CD14-positive monocyte (primary cell): Measurements from ENCODE around the gene ARHGAP32. TPM values are rescaled to one million over a fixed set of nuclear protein-coding genes. Genes with fewer than 3 reads are reported as not detected.

Experiments
- DNase-seq, 3 donors: peaks; one replicate each; pipeline ENCODE4 v3.0.0-alpha.2; 2011 to 2022
- H2AFZ ChIP-seq: 2 replicates; pipeline ENCODE4 v1.6.0; 2012; ENCODE audit warnings: mild to moderate bottlenecking, low read depth, low read length, inconsistent platforms; ENCODE audit not compliant: insufficient read depth, poor library complexity, severe bottlenecking
- H3K27ac ChIP-seq, 2 donors: 1 replicate in 1 of 2; 2 replicates in 1 of 2; pipeline ENCODE4 v1.5.1; 2012 to 2013; ENCODE audit warnings: low read length in 2 of 2, control low read depth in 1 of 2, inconsistent platforms in 1 of 2, low read depth in 1 of 2, mild to moderate bottlenecking in 1 of 2
- H3K27me3 ChIP-seq, 2 donors: one replicate each; pipeline versions ENCODE4 v1.6.0 to v1.6.1; 2011 to 2013; ENCODE audit warnings: low read length in 2 of 2; ENCODE audit not compliant: control insufficient read depth in 2 of 2, insufficient read depth in 2 of 2
- H3K36me3 ChIP-seq, 2 donors: replicated peaks in 1 of 2; 1 replicate in 1 of 2; 2 replicates in 1 of 2; pipeline versions ENCODE4 v1.5.1 to v1.6.1; 2012 to 2013; ENCODE audit warnings: low read length in 2 of 2, control low read depth in 1 of 2, inconsistent platforms in 1 of 2, mild to moderate bottlenecking in 1 of 2; ENCODE audit not compliant: insufficient read depth in 2 of 2, control insufficient read depth in 1 of 2
- H3K4me1 ChIP-seq, 2 donors: 1 replicate in 1 of 2; 2 replicates in 1 of 2; pipeline versions ENCODE4 v1.5.1 to v1.6.1; 2012 to 2013; ENCODE audit warnings: low read length in 2 of 2, control low read depth in 1 of 2, inconsistent platforms in 1 of 2, mild to moderate bottlenecking in 1 of 2, moderate library complexity in 1 of 2; ENCODE audit not compliant: insufficient read depth in 2 of 2, control insufficient read depth in 1 of 2
- H3K4me2 ChIP-seq: replicated peaks from 2 replicates; pipeline ENCODE3; 2012; ENCODE audit warnings: low read length, moderate library complexity, mild to moderate bottlenecking; ENCODE audit not compliant: poor library complexity, severe bottlenecking; ENCODE audit errors: extremely low read depth
- H3K4me3 ChIP-seq, 3 experiments: fragments of 200-600 bp in 1 of 3; sonication (generic) in 1 of 3; replicated peaks in 1 of 3; 1 replicate in 2 of 3; 2 replicates in 1 of 3; pipeline ENCODE4 v1.5.1; 2011 to 2013; ENCODE audit warnings: low read length in 3 of 3, mild to moderate bottlenecking in 3 of 3, control low read depth in 2 of 3, low read depth in 2 of 3, inconsistent platforms in 1 of 3, moderate library complexity in 1 of 3
- H3K79me2 ChIP-seq: 2 replicates; pipeline ENCODE4 v1.6.0; 2012; ENCODE audit warnings: mild to moderate bottlenecking, control low read depth, inconsistent platforms, low read length, moderate library complexity; ENCODE audit not compliant: insufficient read depth
- H3K9ac ChIP-seq: 2 replicates; pipeline ENCODE4 v1.6.0; 2017; ENCODE audit warnings: low read length, mild to moderate bottlenecking; ENCODE audit not compliant: insufficient read depth, poor library complexity, severe bottlenecking
- H3K9me3 ChIP-seq, 2 donors: replicated peaks in 1 of 2; 1 replicate in 1 of 2; 2 replicates in 1 of 2; pipeline versions ENCODE4 v1.5.1 to v1.6.1; 2012 to 2013; ENCODE audit warnings: low read length in 2 of 2, control low read depth in 1 of 2; ENCODE audit not compliant: control insufficient read depth in 1 of 2, insufficient read depth in 1 of 2
- H4K20me1 ChIP-seq: 2 replicates; pipeline ENCODE4 v1.6.0; 2012; ENCODE audit warnings: mild to moderate bottlenecking, low read length, control low read depth, moderate library complexity; ENCODE audit not compliant: insufficient read depth
- H3K27ac Mint-ChIP-seq, 7 donors: one replicate each; pipeline ENCODE4 v1.8.0; 2020; ENCODE audit warnings: mild to moderate bottlenecking in 7 of 7, mixed read lengths in 7 of 7, moderate library complexity in 6 of 7, inconsistent platforms in 2 of 7
- H3K27me3 Mint-ChIP-seq, 3 donors: one replicate each; pipeline ENCODE4 v1.8.0; 2021 to 2022; ENCODE audit warnings: low read depth in 3 of 3, mild to moderate bottlenecking in 3 of 3, mixed read lengths in 3 of 3, moderate library complexity in 3 of 3, inconsistent platforms in 1 of 3
- H3K36me3 Mint-ChIP-seq, 2 donors: one replicate each; pipeline ENCODE4 v1.8.0; 2020; ENCODE audit warnings: mixed read lengths in 2 of 2, inconsistent platforms in 1 of 2, mild to moderate bottlenecking in 1 of 2
- H3K4me1 Mint-ChIP-seq: one replicate; pipeline ENCODE4 v1.8.0; 2020; ENCODE audit warnings: mild to moderate bottlenecking, mixed read lengths
- H3K4me3 Mint-ChIP-seq, 2 donors: one replicate each; pipeline ENCODE4 v1.8.0; 2020; ENCODE audit warnings: mild to moderate bottlenecking in 2 of 2, mixed read lengths in 2 of 2, moderate library complexity in 1 of 2
- H3K9me3 Mint-ChIP-seq, 7 donors: one replicate each; pipeline ENCODE4 v1.8.0; 2020 to 2022; ENCODE audit warnings: mixed read lengths in 7 of 7, mild to moderate bottlenecking in 6 of 7, moderate library complexity in 6 of 7, inconsistent platforms in 2 of 7
- WGBS: methylation state at CpG from one replicate; pipeline ENCODE4 v1.1.5; 2013; ENCODE audit warnings: missing lambda C conversion rate; ENCODE audit not compliant: insufficient coverage; 5-methylcytosine and 5-hydroxymethylcytosine counted together
- intact Hi-C, 2 donors: fragments of 100-400 bp; cut with micrococcal nuclease; formaldehyde crosslinking; loops; one replicate each; pipeline versions ENCODE4 v1.15.0 to v1.15.1; 2023
- polyA plus RNA-seq, 3 donors: library from polyadenylated mRNA; depleted of rRNA in 1 of 3; unstranded in 2 of 3; stranded (reverse) in 1 of 3; fragments of 300-500 nt in 2 of 3; fragments of >200 nt in 1 of 3; fragmentation: Illumina TruSeq in 2 of 3; gene quantifications; 1 replicate in 2 of 3; 2 replicates in 1 of 3; pipeline ENCODE4 v1.2.3, GENCODE V29; 2012 to 2021
- TF ChIP-seq, protein P1 (sequence below): fragments of 200-600 bp; IDR thresholded peaks from one replicate; pipeline ENCODE4 v1.8.0; 2022; ENCODE audit warnings: antibody characterized with exemption, mild to moderate bottlenecking

The ARHGAP32 gene
- polyA plus RNA-seq, 3 donors = 0.13 to 3.4 (median 0.72) TPM

DNA sequence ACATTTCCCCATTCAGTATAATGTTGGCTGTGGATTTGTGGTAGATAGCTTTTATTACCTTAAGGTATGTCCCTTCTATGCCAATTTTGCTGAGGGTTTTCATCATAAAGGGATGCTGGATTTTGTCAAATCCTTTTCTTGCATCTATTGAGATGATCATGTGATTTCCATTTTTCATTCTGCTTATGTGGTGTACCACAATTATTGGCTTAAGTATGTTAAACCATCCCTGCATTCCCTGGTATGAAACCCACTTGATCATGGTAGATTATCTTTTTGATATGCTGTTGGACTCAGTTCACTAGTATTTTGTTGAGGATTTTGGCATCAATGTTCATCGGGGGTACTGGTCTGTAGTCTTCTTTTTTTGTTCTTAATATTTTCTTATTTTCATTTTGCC, 44.7 kb upstream of the ARHGAP32 start:
- whole genome bisulfite sequencing = no CpG with 5 or more reads among the region's 1 CpG
- H2AFZ ChIP-seq = no peak overlapping the region
- intact Hi-C loops = no loop called here
- H3K9me3 Mint-ChIP-seq = peaks cover 0 to 4% (median 2%) of the 10 kb centered on the region in 7 donors
- H3K27ac Mint-ChIP-seq = no peak overlapping the region
- H3K27ac ChIP-seq = no peak overlapping the region
- no peak overlapping the region for H3K4me2 ChIP-seq
- no peaks in the 10 kb centered on the region for H3K4me1 Mint-ChIP-seq
- no peak overlapping the region for H3K4me3 Mint-ChIP-seq
- no peaks in the 10 kb centered on the region for H3K4me1 ChIP-seq
- H4K20me1 ChIP-seq = no peaks in the 10 kb centered on the region
- DNase-seq = no peak
- peaks cover 0 to 2% (median 0%) of the 10 kb centered on the region in 3 donors for H3K27me3 Mint-ChIP-seq
- H3K36me3 Mint-ChIP-seq = peaks cover 4 to 12% of the 10 kb centered on the region in 2 donors
- no peaks in the 10 kb centered on the region for H3K36me3 ChIP-seq
- H3K9ac ChIP-seq = no peak overlapping the region
- no peaks in the 10 kb centered on the region for H3K79me2 ChIP-seq
- TF ChIP-seq, protein P1, sequence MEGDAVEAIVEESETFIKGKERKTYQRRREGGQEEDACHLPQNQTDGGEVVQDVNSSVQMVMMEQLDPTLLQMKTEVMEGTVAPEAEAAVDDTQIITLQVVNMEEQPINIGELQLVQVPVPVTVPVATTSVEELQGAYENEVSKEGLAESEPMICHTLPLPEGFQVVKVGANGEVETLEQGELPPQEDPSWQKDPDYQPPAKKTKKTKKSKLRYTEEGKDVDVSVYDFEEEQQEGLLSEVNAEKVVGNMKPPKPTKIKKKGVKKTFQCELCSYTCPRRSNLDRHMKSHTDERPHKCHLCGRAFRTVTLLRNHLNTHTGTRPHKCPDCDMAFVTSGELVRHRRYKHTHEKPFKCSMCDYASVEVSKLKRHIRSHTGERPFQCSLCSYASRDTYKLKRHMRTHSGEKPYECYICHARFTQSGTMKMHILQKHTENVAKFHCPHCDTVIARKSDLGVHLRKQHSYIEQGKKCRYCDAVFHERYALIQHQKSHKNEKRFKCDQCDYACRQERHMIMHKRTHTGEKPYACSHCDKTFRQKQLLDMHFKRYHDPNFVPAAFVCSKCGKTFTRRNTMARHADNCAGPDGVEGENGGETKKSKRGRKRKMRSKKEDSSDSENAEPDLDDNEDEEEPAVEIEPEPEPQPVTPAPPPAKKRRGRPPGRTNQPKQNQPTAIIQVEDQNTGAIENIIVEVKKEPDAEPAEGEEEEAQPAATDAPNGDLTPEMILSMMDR = no peak
- H3K27me3 ChIP-seq = no peaks in the 10 kb centered on the region
- no peaks in the 10 kb centered on the region for H3K9me3 ChIP-seq
- no peak overlapping the region for H3K4me3 ChIP-seq

DNA sequence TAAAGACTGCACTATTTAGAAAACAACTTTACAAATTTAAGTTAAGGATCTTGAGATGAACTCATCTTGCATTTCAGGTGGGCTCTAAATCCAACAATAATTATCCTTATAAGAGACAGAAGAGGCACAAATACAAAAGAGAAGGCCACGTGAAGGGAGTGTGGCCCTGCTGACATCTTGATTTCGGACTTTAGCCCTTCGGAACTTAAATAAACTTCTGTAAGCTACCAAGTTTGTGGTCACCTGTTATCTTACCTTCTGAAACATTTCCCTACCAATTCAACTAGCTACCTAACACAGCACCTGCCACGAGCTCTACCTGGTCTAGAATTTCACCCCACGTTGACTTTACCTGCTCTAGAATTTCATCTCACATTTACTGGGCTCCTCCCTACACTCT, 42.9 kb upstream of the ARHGAP32 start:
- TF ChIP-seq, protein P1 = no peak
- intact Hi-C loops = no loop called here
- Histone ChIP-seq H3K27ac (no peak overlapping the region), H4K20me1 (no peaks in the 10 kb centered on the region), H3K9ac (no peak overlapping the region), H3K36me3 (no peaks in the 10 kb centered on the region), H3K79me2 (no peaks in the 10 kb centered on the region), H3K4me3 (no peak overlapping the region), H2AFZ (no peak overlapping the region), H3K27me3 (no peaks in the 10 kb centered on the region), H3K4me2 (no peak overlapping the region), H3K4me1 (no peaks in the 10 kb centered on the region), H3K9me3 (no peaks in the 10 kb centered on the region)
- Mint-ChIP-seq H3K9me3 (peaks cover 0 to 4% (median 2%) of the 10 kb centered on the region in 7 donors), H3K27me3 (no peaks in the 10 kb centered on the region), H3K4me1 (no peaks in the 10 kb centered on the region), H3K27ac (no peak overlapping the region), H3K36me3 (peaks cover 4 to 12% of the 10 kb centered on the region in 2 donors), H3K4me3 (no peak overlapping the region)
- DNase-seq = no peak
- WGBS = 100% methylated on average over 3 of the region's 5 CpGs
